Upper lobe of right lung (tissue), 1 donor: ENCODE measurements around the gene UBASH3B. TPM values are rescaled to one million over a fixed set of nuclear protein-coding genes. Genes with fewer than 3 reads are reported as not detected.
A peak's percentile ranks its signal among the peaks of the same experiment; 100 is the strongest.

Experiments used
- ATAC-seq: fragments of 200-7000 bp; cut with Tn5 transposase; one replicate; pipeline ENCODE4 v1.9.1; 2020; ENCODE audit warnings: mild to moderate bottlenecking, moderate library complexity
- DNase-seq: peaks from one replicate; pipeline ENCODE4 v3.0.0-alpha.2; 2020
- H3K27ac ChIP-seq: fragments of 200-600 bp; one replicate; pipeline ENCODE4 v1.8.0; 2022
- H3K27me3 ChIP-seq: fragments of 200-600 bp; one replicate; pipeline ENCODE4 v1.8.0; 2022; ENCODE audit warnings: mild to moderate bottlenecking
- H3K36me3 ChIP-seq: fragments of 200-600 bp; one replicate; pipeline ENCODE4 v1.8.0; 2022
- H3K4me1 ChIP-seq: fragments of 200-600 bp; one replicate; pipeline ENCODE4 v1.8.0; 2022
- H3K4me3 ChIP-seq: fragments of 200-600 bp; one replicate; pipeline ENCODE4 v1.8.0; 2022; ENCODE audit warnings: mild to moderate bottlenecking
- H3K9me3 ChIP-seq: fragments of 200-600 bp; one replicate; pipeline ENCODE4 v1.8.0; 2022
- intact Hi-C: fragments of 100-400 bp; cut with DNase I; formaldehyde crosslinking; loops from one replicate; pipeline ENCODE4 v1.11.0; 2022
- total RNA-seq: library from RNA; stranded (reverse); fragmentation: NEBNext Ultra II Directional; extraction: Animal tissue kit (Norgen Biotek cat#: 25700); gene quantifications from one replicate; pipeline ENCODE4 v1.2.1, GENCODE V29; 2021
- TF ChIP-seq, protein P1 (sequence below): fragments of 200-600 bp; IDR thresholded peaks from one replicate; pipeline ENCODE4 v1.8.0; 2022; ENCODE audit warnings: antibody characterized with exemption
- donor health status: DM: no; HTN: yes; CAD: no; lungs with severe emphysema.

Gene UBASH3B
- total RNA-seq, 1 donor from 2014 or later: 42.2 TPM

- H3K4me3 ChIP-seq: no peak overlapping the region
- ATAC-seq (no peak), DNase-seq (no peak)
- no peak overlapping the region for H3K27ac ChIP-seq
- no peaks in the 10 kb centered on the region for H3K9me3 ChIP-seq
- intact Hi-C loops: no loop called here
- no peaks in the 10 kb centered on the region for H3K4me1 ChIP-seq
- H3K27me3 ChIP-seq: no peaks in the 10 kb centered on the region
- no peaks in the 10 kb centered on the region for H3K36me3 ChIP-seq
- TF ChIP-seq, protein P1, sequence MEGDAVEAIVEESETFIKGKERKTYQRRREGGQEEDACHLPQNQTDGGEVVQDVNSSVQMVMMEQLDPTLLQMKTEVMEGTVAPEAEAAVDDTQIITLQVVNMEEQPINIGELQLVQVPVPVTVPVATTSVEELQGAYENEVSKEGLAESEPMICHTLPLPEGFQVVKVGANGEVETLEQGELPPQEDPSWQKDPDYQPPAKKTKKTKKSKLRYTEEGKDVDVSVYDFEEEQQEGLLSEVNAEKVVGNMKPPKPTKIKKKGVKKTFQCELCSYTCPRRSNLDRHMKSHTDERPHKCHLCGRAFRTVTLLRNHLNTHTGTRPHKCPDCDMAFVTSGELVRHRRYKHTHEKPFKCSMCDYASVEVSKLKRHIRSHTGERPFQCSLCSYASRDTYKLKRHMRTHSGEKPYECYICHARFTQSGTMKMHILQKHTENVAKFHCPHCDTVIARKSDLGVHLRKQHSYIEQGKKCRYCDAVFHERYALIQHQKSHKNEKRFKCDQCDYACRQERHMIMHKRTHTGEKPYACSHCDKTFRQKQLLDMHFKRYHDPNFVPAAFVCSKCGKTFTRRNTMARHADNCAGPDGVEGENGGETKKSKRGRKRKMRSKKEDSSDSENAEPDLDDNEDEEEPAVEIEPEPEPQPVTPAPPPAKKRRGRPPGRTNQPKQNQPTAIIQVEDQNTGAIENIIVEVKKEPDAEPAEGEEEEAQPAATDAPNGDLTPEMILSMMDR: no peak
Measured at GRCh38 chr11:122833846-122834464, 178.4 kb downstream of the UBASH3B start.

GRCh38 chr11:122836916-122837315 lies 181.4 kb downstream of the UBASH3B start:
- no peaks in the 10 kb centered on the region for H3K36me3 ChIP-seq
- no peaks in the 10 kb centered on the region for H3K9me3 ChIP-seq
- H3K4me3 ChIP-seq: no peak overlapping the region
- TF ChIP-seq, protein P1: no peak
- ATAC-seq (no peak), DNase-seq (no peak)
- intact Hi-C loops: no loop called here
- no peak overlapping the region for H3K27ac ChIP-seq
- no peaks in the 10 kb centered on the region for H3K27me3 ChIP-seq
- no peaks in the 10 kb centered on the region for H3K4me1 ChIP-seq

GRCh38 chr11:122837528-122838346 lies 182.2 kb downstream of the UBASH3B start:
- Histone ChIP-seq H3K9me3 (no peaks in the 10 kb centered on the region), H3K4me3 (no peak overlapping the region), H3K4me1 (no peaks in the 10 kb centered on the region), H3K27ac (no peak overlapping the region), H3K36me3 (no peaks in the 10 kb centered on the region), H3K27me3 (no peaks in the 10 kb centered on the region)
- DNase-seq: no peak
- intact Hi-C loops: no loop called here
- no peak for ATAC-seq
- TF ChIP-seq, protein P1: no peak

DNA sequence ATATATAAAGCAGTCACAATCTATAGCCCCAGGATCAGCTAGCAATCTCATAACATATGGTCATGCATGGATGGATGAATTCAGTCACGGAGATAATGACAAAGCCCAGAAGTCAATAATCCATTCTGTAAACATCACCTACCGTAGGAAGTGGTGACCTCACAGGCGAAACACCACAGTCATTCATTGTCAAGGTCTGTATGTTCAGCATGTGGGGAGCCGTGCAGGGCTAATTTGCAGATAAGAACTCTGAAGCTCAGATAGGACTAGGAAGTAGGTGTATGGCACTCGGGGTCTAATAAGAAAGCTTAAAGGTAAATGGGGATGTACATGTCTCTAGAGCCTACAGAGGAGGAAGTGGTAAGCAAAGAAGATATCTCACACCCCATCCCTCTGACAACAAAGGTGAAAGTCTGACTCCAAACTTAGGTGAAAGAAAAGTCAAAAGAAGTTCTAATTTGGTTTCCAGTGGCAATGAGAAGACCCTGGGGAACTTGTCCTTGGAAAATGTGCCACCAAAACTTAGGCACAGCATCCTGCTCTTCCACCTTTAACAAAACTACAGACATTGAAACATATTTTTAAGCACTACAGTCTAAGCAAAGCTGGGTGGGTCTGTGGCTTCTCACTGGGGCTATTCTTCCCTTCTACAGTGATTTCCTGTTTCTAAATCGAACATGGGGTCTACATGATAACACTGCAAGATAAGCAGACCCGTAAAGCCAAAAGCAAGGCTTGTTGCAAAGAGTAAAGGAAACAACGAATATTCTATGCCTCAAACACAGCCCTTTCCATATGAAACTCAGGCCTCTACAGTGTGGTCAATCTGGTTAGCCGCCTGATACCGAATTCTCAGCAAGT lies 188.0 kb downstream of the UBASH3B start:
- no peak for DNase-seq
- H3K36me3 ChIP-seq: no peaks in the 10 kb centered on the region
- H3K27me3 ChIP-seq: no peaks in the 10 kb centered on the region
- ATAC-seq: no peak
- H3K27ac ChIP-seq: no peak overlapping the region
- no peaks in the 10 kb centered on the region for H3K4me1 ChIP-seq
- intact Hi-C loops: no loop called here
- no peak overlapping the region for H3K4me3 ChIP-seq
- TF ChIP-seq, protein P1: no peak
- H3K9me3 ChIP-seq: no peaks in the 10 kb centered on the region

DNA sequence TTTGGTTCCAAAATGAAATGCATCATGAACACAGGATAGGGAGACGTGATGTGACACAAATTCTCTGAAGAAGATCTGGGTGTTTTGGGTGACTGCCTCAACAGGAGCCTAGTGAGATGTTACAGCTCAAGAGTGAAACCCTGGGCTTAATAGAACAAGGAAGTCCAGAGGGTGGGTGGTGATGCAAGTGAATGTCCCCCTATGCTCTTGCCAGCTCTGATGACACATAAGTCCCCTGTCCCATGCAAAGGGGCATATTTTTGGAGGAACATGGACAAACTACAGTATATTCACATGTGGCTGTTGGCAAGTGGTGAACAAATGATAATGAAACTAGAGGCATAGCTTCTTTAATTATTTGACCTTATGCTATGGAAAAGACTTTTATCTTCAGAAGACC lies 191.9 kb downstream of the UBASH3B start:
- no peaks in the 10 kb centered on the region for H3K36me3 ChIP-seq
- DNase-seq: no peak
- H3K9me3 ChIP-seq: no peaks in the 10 kb centered on the region
- intact Hi-C loops: no loop called here
- TF ChIP-seq, protein P1: no peak
- H3K27me3 ChIP-seq: no peaks in the 10 kb centered on the region
- peak; percentile 79 for ATAC-seq
- H3K4me3 ChIP-seq: no peak overlapping the region
- H3K4me1 ChIP-seq: no peaks in the 10 kb centered on the region
- no peak overlapping the region for H3K27ac ChIP-seq
